K562 (cell line): ENCODE measurements around the gene SLC1A3. TPM values are rescaled to one million over a fixed set of nuclear protein-coding genes. Genes with fewer than 3 reads are reported as not detected.

Source experiments
- ATAC-seq: fragments of 200-7000 bp; cut with Tn5 transposase; 3 replicates; pipeline ENCODE4 v1.9.1; 2020; ENCODE audit warnings: moderate library complexity
- BruUV-seq: library from RNA; stranded (reverse); fragments of 400-500 nt; replicated peaks from 2 replicates; lab custom pipeline; 2021; lab: Mats Ljungman, UMichigan
- CTCF ChIA-PET: fragments of 300-600 bp; formaldehyde crosslinking; extraction: SDS; loops from one replicate; lab custom pipeline; 2021; ENCODE audit warnings: low intra/inter-chr PET ratio; lab: Yijun Ruan, JAX
- POLR2A ChIA-PET: fragments of 300-600, 350-650 bp; sonication (Branson Sonifier 250); formaldehyde crosslinking; extraction: SDS; loops from one replicate; lab custom pipeline; 2021; ENCODE audit warnings: antibody characterized with exemption, inconsistent platforms; lab: Yijun Ruan, JAX
- DNase-seq, 4 experiments: peaks; one replicate each; pipeline versions ENCODE4 v3.0.0 to v3.0.0-alpha.2; 2011 to 2018; ENCODE audit warnings: low spot score in 3 of 4, mixed read lengths in 3 of 4; ENCODE audit errors: extremely low read depth in 1 of 4
- FAIRE-seq: peaks from 2 replicates; lab custom pipeline; 2011; peaks lifted over from hg19 to GRCh38; lab: Jason Lieb, UNC
- H2AFZ ChIP-seq: 2 replicates; pipeline ENCODE4 v1.6.0; 2011; ENCODE audit warnings: low read depth, low read length, control low read depth, inconsistent platforms
- H3K27ac ChIP-seq: fragments of 200-600 bp; 3 replicates; pipeline ENCODE4 v1.8.0; 2011; ENCODE audit warnings: low read depth, mild to moderate bottlenecking, control low read depth, inconsistent platforms, low read length, moderate library complexity, mixed read lengths; ENCODE audit errors: extremely low read depth
- H3K27me3 ChIP-seq, 2 experiments: fragments of 300-600 bp in 1 of 2; 2 replicates in 1 of 2; 3 replicates in 1 of 2; pipeline versions ENCODE4 v1.6.0 to v1.8.0; 2011; ENCODE audit warnings: inconsistent platforms in 2 of 2, low read length in 2 of 2, mild to moderate bottlenecking in 1 of 2, mixed read lengths in 1 of 2, moderate library complexity in 1 of 2; ENCODE audit not compliant: control insufficient read depth in 2 of 2, insufficient read depth in 2 of 2
- H3K36me3 ChIP-seq: fragments of 300-600 bp; 3 replicates; pipeline ENCODE4 v1.8.0; 2011; ENCODE audit warnings: mild to moderate bottlenecking, low read length, inconsistent platforms; ENCODE audit not compliant: control insufficient read depth, insufficient read depth
- H3K4me1 ChIP-seq, 2 experiments: fragments of 200-600 bp in 1 of 2; replicated peaks in 1 of 2; 2 replicates in 1 of 2; 3 replicates in 1 of 2; pipeline versions ENCODE4 v1.5.1 to v1.8.0; 2011; ENCODE audit warnings: inconsistent platforms in 2 of 2, low read length in 2 of 2, mild to moderate bottlenecking in 1 of 2, mixed read lengths in 1 of 2, moderate library complexity in 1 of 2; ENCODE audit not compliant: control insufficient read depth in 2 of 2, insufficient read depth in 2 of 2
- H3K4me2 ChIP-seq: 2 replicates; pipeline ENCODE4 v1.6.1; 2011; ENCODE audit warnings: low read length, control low read depth, inconsistent platforms, mixed read lengths; ENCODE audit not compliant: insufficient read depth
- H3K4me3 ChIP-seq: fragments of 200-600 bp; sonication (generic), shearing (Covaris generic); 2 replicates; pipeline ENCODE4 v1.5.1; 2016; ENCODE audit warnings: control low read depth, inconsistent platforms
- H3K79me2 ChIP-seq: fragments of 200-600 bp; 3 replicates; pipeline ENCODE4 v1.8.0; 2011; ENCODE audit warnings: low read length, inconsistent platforms; ENCODE audit not compliant: control insufficient read depth, insufficient read depth
- H3K9ac ChIP-seq, 2 experiments: 2 replicates each; pipeline versions ENCODE4 v1.6.0 to v1.6.1; 2011; ENCODE audit warnings: low read depth in 2 of 2, low read length in 2 of 2, control low read depth in 1 of 2, inconsistent platforms in 1 of 2, mild to moderate bottlenecking in 1 of 2, mixed read lengths in 1 of 2; ENCODE audit not compliant: insufficient read depth in 1 of 2
- H3K9me1 ChIP-seq: one replicate; pipeline ENCODE4 v1.6.0; 2011; ENCODE audit warnings: inconsistent platforms, mild to moderate bottlenecking, low read length, moderate library complexity; ENCODE audit not compliant: control insufficient read depth, insufficient read depth
- H3K9me3 ChIP-seq: replicated peaks from 2 replicates; pipeline ENCODE4 v1.5.1; 2011; ENCODE audit warnings: low read depth, low read length, inconsistent platforms; ENCODE audit not compliant: control insufficient read depth, insufficient read depth
- H4K20me1 ChIP-seq: replicated peaks from 2 replicates; pipeline ENCODE4 v1.6.1; 2011; ENCODE audit warnings: low read length, inconsistent platforms, mixed read lengths; ENCODE audit not compliant: control insufficient read depth, insufficient read depth
- NONO ChIP-seq, 2 experiments: fragments of 200-400 bp in 1 of 2; fragments of 450-650 bp in 1 of 2; formaldehyde crosslinking in 1 of 2; IDR thresholded peaks; 2 replicates each; pipeline ENCODE4 v1.6.1; 2017; ENCODE audit warnings: low read depth in 2 of 2, mild to moderate bottlenecking in 2 of 2, moderate library complexity in 2 of 2, low read length in 1 of 2
- OTX1 ChIP-seq: fragments of 450-650 bp; formaldehyde crosslinking; IDR thresholded peaks from 2 replicates; pipeline ENCODE4 v1.4.0; 2022; ENCODE audit warnings: mild to moderate bottlenecking
- ZNF395 ChIP-seq: fragments of 200-800 bp; sonication (Bioruptor generic); IDR thresholded peaks from 2 replicates; pipeline ENCODE4 v1.6.1; 2017; ENCODE audit warnings: missing genetic modification characterization, missing compliant biosample characterization
- ZNF444 ChIP-seq: fragments of 250-450 bp; sonication (Bioruptor Pico); IDR thresholded peaks from 2 replicates; pipeline ENCODE4 v1.4.0; 2020; ENCODE audit warnings: mild to moderate bottlenecking, moderate library complexity
- ZNF518B ChIP-seq: fragments of 250-450 bp; sonication (Bioruptor Pico); IDR thresholded peaks from 2 replicates; pipeline ENCODE4 v1.5.0; 2021; ENCODE audit warnings: mild to moderate bottlenecking, moderate library complexity
- ZNF778 ChIP-seq: fragments of 450-650 bp; formaldehyde crosslinking; IDR thresholded peaks from 2 replicates; pipeline ENCODE4 v1.4.0; 2020; ENCODE audit warnings: mild to moderate bottlenecking, moderate library complexity
- WGBS: fragments of 100-300 bp; shearing (Covaris generic); methylation state at CpG from one replicate; pipeline ENCODE4 v1.1.6; 2016; ENCODE audit warnings: low coverage, mixed read lengths; ENCODE audit not compliant: insufficient coverage; ENCODE audit errors: missing lambda C conversion rate; 5-methylcytosine and 5-hydroxymethylcytosine counted together
- in situ Hi-C: fragments of 300-500 bp; cut with MboI; formaldehyde crosslinking; loops from 4 replicates; pipeline ENCODE4 v1.15.0; 2018; ENCODE audit warnings: inconsistent platforms, mixed read lengths
- intact Hi-C: fragments of 100-400 bp; cut with micrococcal nuclease; formaldehyde crosslinking; loops from 2 replicates; pipeline ENCODE4 v1.14.2; 2022
- polyA plus RNA-seq, 8 experiments: library from polyadenylated mRNA; depleted of rRNA in 4 of 8; stranded (reverse) in 5 of 8; unstranded in 3 of 8; fragments of >200 nt; fragmentation: Nextera tagmentation in 2 of 8; fragmentation: Illumina TruSeq in 1 of 8; extraction: Ambion mirVana in 2 of 8; extraction: Trizol in 1 of 8; gene quantifications; 2 replicates each; pipeline versions ENCODE4 v1.2.1 to v1.2.3, GENCODE V29; 2011 to 2014; ENCODE audit warnings: inconsistent platforms in 1 of 8, missing spikeins in 1 of 8
- total RNA-seq, 7 experiments: library from RNA; depleted of rRNA in 6 of 7; stranded (reverse); fragments of >200 nt in 6 of 7; fragmentation: Illumina TruSeq in 2 of 7; extraction: Trizol in 2 of 7; gene quantifications; 2 replicates each; pipeline versions ENCODE4 v1.2.1 to v1.2.3, GENCODE V29; 2011 to 2021; ENCODE audit warnings: low replicate concordance in 1 of 7
- TF ChIP-seq, protein P1 (sequence below): IDR thresholded peaks from 2 replicates; pipeline ENCODE4 v1.6.1; 2012; ENCODE audit warnings: low read depth, low read length, improper control_type of control experiment, borderline replicate concordance
- TF ChIP-seq, protein P2 (sequence below), 2 experiments: IDR thresholded peaks; 2 replicates each; pipeline ENCODE4 v1.6.1; 2011; ENCODE audit warnings: borderline replicate concordance in 1 of 2, control low read depth in 1 of 2, low read depth in 1 of 2, low read length in 1 of 2, mild to moderate bottlenecking in 1 of 2, mixed read lengths in 1 of 2, moderate library complexity in 1 of 2; ENCODE audit not compliant: insufficient read depth in 1 of 2, insufficient read length in 1 of 2, poor library complexity in 1 of 2, severe bottlenecking in 1 of 2; ENCODE audit errors: extremely low read depth in 1 of 2
- TF ChIP-seq, protein P3 (sequence below): fragments of 250-450 bp; sonication (Bioruptor Pico); IDR thresholded peaks from 2 replicates; pipeline ENCODE4 v1.5.0; 2021

SLC1A3 gene
- total and polyA plus RNA-seq, 9 of the 15 experiments (the other 6 are each of a cell fraction or from before 2014, with no cell fraction given), result 0.13 TPM; not detected in 8

DNA sequence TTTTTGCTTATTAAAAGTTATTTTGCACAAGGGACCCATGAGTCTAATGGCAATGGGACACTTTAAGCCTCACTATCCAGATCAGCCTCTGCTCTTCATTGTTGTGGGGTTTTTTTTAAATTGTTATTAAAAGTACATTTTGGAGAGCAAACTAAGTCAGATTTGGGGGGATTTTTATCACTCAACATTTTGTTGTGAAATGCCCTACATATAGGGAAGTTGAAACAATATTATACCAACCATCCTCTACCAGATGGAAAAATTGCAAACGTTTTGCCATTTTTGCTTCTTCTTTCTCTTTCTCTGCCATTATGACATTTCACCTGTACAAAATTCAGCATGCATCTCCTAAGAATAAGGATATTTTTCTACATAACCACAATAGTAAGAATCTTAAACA, 75.3 kb downstream of the SLC1A3 start (continued):
- TF ChIP-seq, protein P1, sequence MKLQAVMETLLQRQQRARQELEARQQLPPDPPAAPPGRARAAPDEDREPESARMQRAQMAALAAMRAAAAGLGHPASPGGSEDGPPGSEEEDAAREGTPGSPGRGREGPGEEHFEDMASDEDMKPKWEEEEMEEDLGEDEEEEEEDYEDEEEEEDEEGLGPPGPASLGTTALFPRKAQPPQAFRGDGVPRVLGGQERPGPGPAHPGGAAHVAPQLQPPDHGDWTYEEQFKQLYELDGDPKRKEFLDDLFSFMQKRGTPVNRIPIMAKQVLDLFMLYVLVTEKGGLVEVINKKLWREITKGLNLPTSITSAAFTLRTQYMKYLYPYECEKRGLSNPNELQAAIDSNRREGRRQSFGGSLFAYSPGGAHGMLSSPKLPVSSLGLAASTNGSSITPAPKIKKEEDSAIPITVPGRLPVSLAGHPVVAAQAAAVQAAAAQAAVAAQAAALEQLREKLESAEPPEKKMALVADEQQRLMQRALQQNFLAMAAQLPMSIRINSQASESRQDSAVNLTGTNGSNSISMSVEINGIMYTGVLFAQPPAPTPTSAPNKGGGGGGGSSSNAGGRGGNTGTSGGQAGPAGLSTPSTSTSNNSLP, result no peak
- TF ChIP-seq ZNF518B (CRISPR knock-in tag), result no peak
- no peak for TF ChIP-seq ZNF444 (CRISPR knock-in tag)

DNA sequence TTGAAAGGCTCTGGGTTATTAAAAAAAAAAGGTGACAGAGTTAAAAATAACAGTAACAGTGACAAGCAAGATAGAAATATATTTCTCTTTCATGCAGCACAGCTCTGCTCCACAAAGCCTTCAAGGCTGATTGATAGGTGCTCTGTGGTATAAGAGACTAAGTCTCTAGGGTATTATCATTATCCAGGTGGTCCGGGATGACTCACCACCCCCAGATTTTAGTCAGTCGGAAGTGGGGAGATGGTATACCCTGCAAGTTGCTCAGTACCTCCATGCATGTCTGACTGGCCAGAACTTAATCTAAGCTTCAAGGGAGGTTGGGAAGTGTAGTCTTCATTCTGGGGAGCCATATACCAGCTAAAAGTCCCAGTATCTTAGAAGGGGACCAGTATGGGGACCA, 76.1 kb downstream of the SLC1A3 start:
- Histone ChIP-seq H3K27ac (no peak overlapping the region), H3K27me3 (peaks cover 13 to 34% of the 10 kb centered on the region in 2 experiments; a peak in 4 of 5 replicates), H3K4me2 (no peak overlapping the region), H3K79me2 (no peaks in the 10 kb centered on the region), H4K20me1 (no peaks in the 10 kb centered on the region), H3K4me1 (no peaks in the 10 kb centered on the region), H3K9ac (no peak overlapping the region), H2AFZ (no peak overlapping the region), H3K9me3 (no peaks in the 10 kb centered on the region), H3K4me3 (no peak overlapping the region), H3K9me1 (no peaks in the 10 kb centered on the region), H3K36me3 (no peaks in the 10 kb centered on the region)
- no TSS peak for BruUV-seq
- ChIA-PET CTCF (no interaction called here), POLR2A (interaction anchor here (0.7 kb wide), 1 partner anchor 243 kb away, joined by 4 read pairs; no protein-coding TSS in a partner anchor)
- in situ Hi-C loops (no loop called here), intact Hi-C loops (no loop called here)
- no peak for FAIRE-seq
- TF ChIP-seq, protein P2, sequence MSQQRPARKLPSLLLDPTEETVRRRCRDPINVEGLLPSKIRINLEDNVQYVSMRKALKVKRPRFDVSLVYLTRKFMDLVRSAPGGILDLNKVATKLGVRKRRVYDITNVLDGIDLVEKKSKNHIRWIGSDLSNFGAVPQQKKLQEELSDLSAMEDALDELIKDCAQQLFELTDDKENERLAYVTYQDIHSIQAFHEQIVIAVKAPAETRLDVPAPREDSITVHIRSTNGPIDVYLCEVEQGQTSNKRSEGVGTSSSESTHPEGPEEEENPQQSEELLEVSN (IDR thresholded peaks at IDR 0.05; ENCODE audit: borderline replicate concordance in 1 of 2, extremely low read depth in 1 of 2, insufficient read depth in 1 of 2, insufficient read length in 1 of 2, low read depth in 1 of 2, low read length in 1 of 2, poor library complexity in 1 of 2, severe bottlenecking in 1 of 2), result no peak
- TF ChIP-seq OTX1 (CRISPR knock-in tag) (no peak), ZNF395 (CRISPR knock-in tag) (no peak), NONO (IDR thresholded peaks at IDR 0.05; ENCODE audit: low read depth in 2 of 2, low read length in 1 of 2) (no peak), ZNF778 (CRISPR knock-in tag) (no peak)
- TF ChIP-seq, protein P3, sequence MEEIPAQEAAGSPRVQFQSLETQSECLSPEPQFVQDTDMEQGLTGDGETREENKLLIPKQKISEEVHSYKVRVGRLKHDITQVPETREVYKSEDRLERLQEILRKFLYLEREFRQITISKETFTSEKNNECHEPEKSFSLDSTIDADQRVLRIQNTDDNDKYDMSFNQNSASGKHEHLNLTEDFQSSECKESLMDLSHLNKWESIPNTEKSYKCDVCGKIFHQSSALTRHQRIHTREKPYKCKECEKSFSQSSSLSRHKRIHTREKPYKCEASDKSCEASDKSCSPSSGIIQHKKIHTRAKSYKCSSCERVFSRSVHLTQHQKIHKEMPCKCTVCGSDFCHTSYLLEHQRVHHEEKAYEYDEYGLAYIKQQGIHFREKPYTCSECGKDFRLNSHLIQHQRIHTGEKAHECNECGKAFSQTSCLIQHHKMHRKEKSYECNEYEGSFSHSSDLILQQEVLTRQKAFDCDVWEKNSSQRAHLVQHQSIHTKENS (CRISPR knock-in tag), result no peak
- WGBS, result 0% methylated on average over 2 of the region's 2 CpGs
- ATAC-seq, result no peak
- DNase-seq, result no peak
